ENCODE data around the gene INO80.

DNA sequence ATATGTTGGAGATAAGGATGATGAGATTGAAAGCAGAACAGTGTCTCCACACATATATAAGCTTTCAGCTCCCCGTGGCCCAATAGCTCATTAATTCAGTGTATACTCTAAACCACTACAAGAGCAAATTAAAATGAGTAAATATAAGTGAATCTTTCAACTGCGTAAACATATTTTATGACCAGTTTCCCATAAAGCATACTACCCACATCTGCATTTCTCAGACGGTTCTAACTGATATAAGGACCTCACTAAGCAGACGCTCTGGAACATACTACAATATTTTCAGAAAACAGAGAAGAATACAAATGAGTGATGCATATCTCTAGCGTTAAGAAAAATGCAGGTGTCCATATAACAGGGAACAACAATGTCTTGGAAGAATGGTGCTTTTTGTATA is 73.2 kb downstream of the INO80 start:
- TF ChIP-seq POLR2AphosphoS5 (IDR thresholded peaks at IDR 0.05; ENCODE audit: low read depth, low read length) (no peak), POLR2A (IDR thresholded peaks at IDR 0.05; ENCODE audit: low read depth, low read length) (no peak), TAF1 (IDR thresholded peaks at IDR 0.05; ENCODE audit: borderline replicate concordance, low read depth, low read length) (no peak)
